GM12873 (cell line): ENCODE results near the gene RAB7A.
A peak's percentile ranks its signal among the peaks of the same experiment; 100 is the strongest.

Experiments used
- TF ChIP-seq, protein P1 (sequence below): IDR thresholded peaks from 2 replicates; pipeline ENCODE4 v1.5.1; 2012; ENCODE audit warnings: low read depth, mild to moderate bottlenecking, moderate library complexity, low read length, control low read depth; ENCODE audit not compliant: insufficient read depth; ENCODE audit errors: missing control alignments

RAB7A gene

DNA sequence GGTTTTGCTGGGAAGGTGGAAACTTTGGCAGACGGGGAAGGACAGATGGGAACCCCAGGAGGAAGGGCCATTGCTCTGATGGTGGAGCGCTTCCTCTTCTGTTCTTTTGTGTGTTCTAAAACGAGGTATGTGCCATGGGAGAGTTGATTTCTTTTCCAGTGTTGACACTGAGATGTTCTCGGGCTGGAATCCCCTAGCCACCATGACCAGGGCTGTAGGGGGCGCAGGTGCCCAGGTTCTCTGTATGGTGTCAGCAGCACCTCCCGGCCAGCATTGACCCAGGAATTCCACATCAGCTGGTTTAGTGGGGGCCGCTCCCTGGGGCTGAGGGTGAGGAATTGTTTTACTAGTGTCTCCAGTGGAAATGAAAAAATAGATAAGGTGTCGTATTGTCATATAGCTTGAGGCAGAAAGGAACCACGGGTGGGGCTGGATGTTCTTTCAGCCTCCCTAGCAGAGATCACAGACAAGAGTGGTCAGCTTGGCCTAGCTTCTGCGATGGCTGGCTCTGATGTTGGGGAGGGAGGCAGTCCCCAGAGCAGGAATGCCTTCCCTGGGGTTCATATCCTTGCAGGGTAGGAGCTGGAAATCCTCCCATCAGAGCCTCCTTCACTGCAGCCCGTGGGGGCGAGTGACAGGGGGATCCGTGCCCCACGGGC is 119.3 kb downstream of the RAB7A start:
- TF ChIP-seq, protein P1, sequence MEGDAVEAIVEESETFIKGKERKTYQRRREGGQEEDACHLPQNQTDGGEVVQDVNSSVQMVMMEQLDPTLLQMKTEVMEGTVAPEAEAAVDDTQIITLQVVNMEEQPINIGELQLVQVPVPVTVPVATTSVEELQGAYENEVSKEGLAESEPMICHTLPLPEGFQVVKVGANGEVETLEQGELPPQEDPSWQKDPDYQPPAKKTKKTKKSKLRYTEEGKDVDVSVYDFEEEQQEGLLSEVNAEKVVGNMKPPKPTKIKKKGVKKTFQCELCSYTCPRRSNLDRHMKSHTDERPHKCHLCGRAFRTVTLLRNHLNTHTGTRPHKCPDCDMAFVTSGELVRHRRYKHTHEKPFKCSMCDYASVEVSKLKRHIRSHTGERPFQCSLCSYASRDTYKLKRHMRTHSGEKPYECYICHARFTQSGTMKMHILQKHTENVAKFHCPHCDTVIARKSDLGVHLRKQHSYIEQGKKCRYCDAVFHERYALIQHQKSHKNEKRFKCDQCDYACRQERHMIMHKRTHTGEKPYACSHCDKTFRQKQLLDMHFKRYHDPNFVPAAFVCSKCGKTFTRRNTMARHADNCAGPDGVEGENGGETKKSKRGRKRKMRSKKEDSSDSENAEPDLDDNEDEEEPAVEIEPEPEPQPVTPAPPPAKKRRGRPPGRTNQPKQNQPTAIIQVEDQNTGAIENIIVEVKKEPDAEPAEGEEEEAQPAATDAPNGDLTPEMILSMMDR, result peak; percentile 15

DNA sequence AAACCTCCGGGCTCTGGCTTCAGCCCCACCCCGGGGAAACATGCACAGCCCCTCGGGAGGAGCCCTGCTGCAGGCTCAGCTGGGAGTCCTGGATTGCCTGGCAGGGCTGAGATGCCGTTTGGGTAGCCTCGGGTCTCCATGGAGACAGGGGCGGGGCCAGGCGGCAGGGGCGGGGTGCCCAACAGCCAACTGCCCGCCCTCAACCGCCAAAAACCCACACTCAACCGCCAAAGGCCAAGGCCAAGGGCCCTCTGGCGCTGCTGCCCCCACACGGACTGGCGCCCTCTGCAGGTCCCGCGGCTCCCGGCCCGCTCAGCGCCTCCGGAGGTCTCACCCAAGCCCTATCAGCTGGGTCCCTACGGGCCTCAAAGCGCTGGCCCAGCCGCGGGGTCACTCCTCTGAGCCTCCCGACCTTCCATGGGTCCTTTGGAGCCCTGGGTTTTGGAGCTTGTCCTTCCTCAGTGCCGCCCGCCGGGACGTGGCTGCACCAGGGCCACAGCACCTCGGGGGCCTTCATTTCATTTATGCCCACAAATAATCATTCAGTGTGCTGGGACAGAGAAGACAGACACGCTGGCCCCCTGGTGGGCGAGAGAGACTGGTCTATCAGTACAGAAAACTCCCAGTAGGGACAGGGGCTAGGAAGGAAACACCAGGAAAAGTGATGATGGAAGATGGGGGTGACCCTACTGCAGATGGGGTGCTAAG is 119.9 kb downstream of the RAB7A start:
- TF ChIP-seq, protein P1, result peak; percentile 54

DNA sequence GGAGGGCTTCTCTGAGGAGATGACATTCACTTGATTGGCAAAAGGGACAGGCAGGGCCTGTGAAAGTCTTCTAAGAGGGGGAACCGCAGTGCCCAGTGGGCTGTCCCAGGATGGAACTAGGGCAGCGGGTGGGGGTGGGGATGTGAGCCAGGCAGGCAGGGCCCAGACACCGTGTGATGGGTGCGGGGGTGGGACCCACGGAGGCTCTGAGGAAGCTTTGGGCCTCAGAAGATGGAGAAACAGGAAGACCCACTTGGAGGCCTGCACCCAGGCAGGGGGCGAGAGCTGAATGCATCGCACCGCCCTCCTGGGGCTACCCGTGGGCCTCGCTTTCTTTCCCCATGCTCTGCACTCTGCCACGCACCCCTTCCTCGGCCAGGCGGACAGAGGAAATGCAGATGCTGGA is 120.5 kb downstream of the RAB7A start:
- TF ChIP-seq, protein P1, result no peak

DNA sequence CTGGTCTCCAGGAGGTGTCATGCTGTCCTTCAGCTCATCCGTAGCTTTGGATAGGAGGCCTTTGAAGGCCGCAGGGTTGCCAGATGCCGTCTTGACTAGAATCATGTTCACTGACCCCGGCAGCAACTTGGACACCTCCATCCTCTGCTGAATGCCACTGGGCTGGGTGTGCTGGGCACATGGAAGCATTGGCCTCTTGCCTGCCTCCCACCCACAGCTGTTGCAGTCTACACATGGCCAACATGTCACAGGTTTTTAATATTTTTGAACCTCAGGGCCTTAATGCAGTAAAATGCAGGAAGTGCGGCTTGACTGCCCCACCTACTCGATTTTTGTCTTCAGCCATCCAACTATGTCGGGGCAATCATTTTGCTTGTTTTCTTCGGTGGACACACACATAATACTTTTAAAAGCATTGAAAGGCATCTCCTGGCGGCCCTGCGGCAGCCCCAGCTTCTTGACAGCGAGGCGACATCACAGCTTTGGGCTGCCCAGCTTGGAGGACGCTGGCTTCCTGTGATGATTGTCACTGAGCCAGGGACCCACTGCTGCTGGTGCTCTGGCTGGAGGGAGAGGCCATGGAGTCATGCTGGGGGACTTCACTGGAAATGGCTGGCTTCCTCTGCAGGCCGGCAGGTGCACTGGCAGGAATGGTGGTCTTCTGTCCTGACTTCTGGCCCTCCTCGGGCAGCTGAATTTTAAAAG is 121.8 kb downstream of the RAB7A start:
- TF ChIP-seq, protein P1, result no peak

DNA sequence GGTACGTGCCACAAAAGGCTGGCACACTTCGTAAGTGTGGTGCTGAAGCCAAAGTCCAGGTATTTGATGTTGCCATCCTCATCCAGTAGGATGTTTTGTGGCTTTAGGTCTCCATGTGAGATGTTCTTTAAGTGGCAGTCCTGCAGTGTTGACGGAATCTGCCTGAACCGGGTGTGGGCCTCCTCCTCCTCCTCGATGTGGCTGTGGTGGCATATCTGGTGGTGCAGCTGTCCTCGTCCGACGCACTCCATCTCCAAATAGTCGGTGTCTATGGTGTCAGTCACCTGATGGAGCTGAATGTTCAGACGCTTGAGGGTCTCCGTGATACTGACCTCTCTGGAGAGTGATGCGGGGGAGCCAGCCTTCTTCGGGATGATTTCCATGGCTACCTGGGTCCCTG is 123.0 kb downstream of the RAB7A start:
- TF ChIP-seq, protein P1, result no peak

DNA sequence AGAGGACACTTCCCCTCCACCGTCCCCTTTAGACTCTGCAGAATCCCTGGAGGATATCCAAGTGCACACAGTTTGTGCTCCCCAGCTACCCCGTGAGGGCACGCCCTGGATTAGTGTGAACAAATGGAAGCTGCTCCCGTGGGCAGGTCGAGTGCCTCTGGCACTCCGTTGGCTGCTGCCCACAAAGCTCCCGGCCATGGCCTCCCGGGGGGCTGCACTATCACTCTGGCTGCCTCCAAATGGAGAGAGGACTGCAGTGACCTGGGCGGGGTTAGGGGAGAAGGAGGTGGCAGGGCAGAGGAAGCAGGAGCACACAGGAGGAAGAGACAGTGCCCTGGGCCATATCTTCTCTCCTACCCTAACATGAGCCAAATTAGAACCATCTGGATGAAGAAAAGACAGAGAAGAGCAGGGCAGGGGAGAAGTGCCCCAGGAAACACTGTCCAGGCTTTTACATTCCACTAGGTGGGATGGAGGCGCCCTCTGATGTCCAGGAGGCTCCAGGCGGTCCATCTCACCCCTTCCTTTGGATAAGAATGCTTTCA is 124.0 kb downstream of the RAB7A start:
- TF ChIP-seq, protein P1, result peak; percentile 2

DNA sequence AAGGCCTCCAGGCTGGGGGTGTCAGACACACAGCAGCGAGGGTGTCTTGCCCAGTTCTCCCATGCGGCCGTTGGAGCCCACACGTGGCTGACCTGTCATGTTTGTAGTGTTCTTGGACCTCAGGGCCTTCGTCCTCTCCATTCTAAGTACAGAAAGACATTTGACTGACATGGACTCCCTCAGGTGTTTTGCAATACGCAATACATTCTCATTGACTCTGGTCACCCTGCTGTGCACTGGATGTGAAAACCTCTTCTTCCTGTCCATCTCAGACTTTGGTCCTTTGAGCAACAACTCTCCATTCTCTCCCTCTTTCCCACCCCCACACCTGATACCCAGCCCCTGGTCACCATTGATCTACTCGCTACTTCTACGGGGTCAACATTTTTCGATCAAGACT is 124.6 kb downstream of the RAB7A start:
- TF ChIP-seq, protein P1, result no peak
